HepG2 (cell line): ENCODE measurements around the gene PEX19. TPM values are rescaled to one million over a fixed set of nuclear protein-coding genes. Genes with fewer than 3 reads are reported as not detected.
A peak's percentile ranks its signal among the peaks of the same experiment; 100 is the strongest.

Experiments
- ATAC-seq: fragments of 200-7000 bp; cut with Tn5 transposase; 3 replicates; pipeline ENCODE4 v1.9.1; 2020; ENCODE audit warnings: mild to moderate bottlenecking, moderate library complexity
- BruUV-seq: library from RNA; stranded (reverse); fragments of 400-500 nt; replicated peaks from 2 replicates; lab custom pipeline; 2021; lab: Mats Ljungman, UMichigan
- CTCF ChIA-PET: fragments of 300-600 bp; formaldehyde crosslinking; extraction: SDS; loops from one replicate; lab custom pipeline; 2021; ENCODE audit warnings: low total read pairs, inconsistent platforms, low intra/inter-chr PET ratio; lab: Yijun Ruan, JAX
- POLR2A ChIA-PET: fragments of 350-600 bp; sonication (Branson Sonifier 250); formaldehyde crosslinking; loops from one replicate; lab custom pipeline; 2020; ENCODE audit warnings: antibody characterized with exemption, inconsistent platforms; lab: Yijun Ruan, JAX
- DNase-seq: peaks from one replicate; pipeline ENCODE4 v3.0.0-alpha.2; 2015; ENCODE audit warnings: low spot score
- FAIRE-seq: peaks from 3 replicates; lab custom pipeline; 2011; peaks lifted over from hg19 to GRCh38; lab: Jason Lieb, UNC
- H2AFZ ChIP-seq: one replicate; pipeline ENCODE4 v1.6.1; 2011; ENCODE audit warnings: low read length, inconsistent platforms
- H3K27ac ChIP-seq: fragments of 300-600 bp; 3 replicates; pipeline ENCODE4 v1.8.0; 2011; ENCODE audit warnings: mixed run types, mild to moderate bottlenecking, mixed read lengths, low read length, inconsistent platforms; ENCODE audit not compliant: insufficient read depth; ENCODE audit errors: extremely low read length
- H3K27me3 ChIP-seq, 2 experiments: fragments of 200-600 bp in 1 of 2; 2 replicates in 1 of 2; 3 replicates in 1 of 2; pipeline versions ENCODE4 v1.6.0 to v1.8.0; 2011; ENCODE audit warnings: low read length in 2 of 2, mild to moderate bottlenecking in 2 of 2, moderate library complexity in 2 of 2, inconsistent platforms in 1 of 2; ENCODE audit not compliant: insufficient read depth in 2 of 2, control insufficient read depth in 1 of 2
- H3K36me3 ChIP-seq, 2 experiments: fragments of 200-600 bp in 1 of 2; replicated peaks in 1 of 2; 2 replicates in 1 of 2; 3 replicates in 1 of 2; pipeline versions ENCODE4 v1.5.1 to v1.8.0; 2011; ENCODE audit warnings: low read length in 2 of 2, inconsistent platforms in 1 of 2; ENCODE audit not compliant: insufficient read depth in 2 of 2, control insufficient read depth in 1 of 2
- H3K4me1 ChIP-seq: 2 replicates; pipeline ENCODE4 v1.5.1; 2012; ENCODE audit warnings: low read length, inconsistent platforms; ENCODE audit not compliant: insufficient read depth
- H3K4me2 ChIP-seq: 2 replicates; pipeline ENCODE4 v1.6.0; 2011; ENCODE audit warnings: low read depth, low read length, inconsistent platforms
- H3K4me3 ChIP-seq, 3 experiments: fragments of 200-600 bp in 1 of 3; sonication (generic), shearing (Covaris generic) in 1 of 3; replicated peaks in 1 of 3; 2 replicates each; pipeline ENCODE4 v1.5.1; 2011 to 2016; ENCODE audit warnings: low read length in 3 of 3, inconsistent platforms in 2 of 3, low read depth in 2 of 3, mild to moderate bottlenecking in 2 of 3, control low read depth in 1 of 3, mixed read lengths in 1 of 3; ENCODE audit not compliant: insufficient read depth in 1 of 3
- H3K79me2 ChIP-seq: one replicate; pipeline ENCODE4 v1.6.1; 2011; ENCODE audit warnings: low read length, inconsistent platforms; ENCODE audit not compliant: insufficient read depth
- H3K9ac ChIP-seq: 2 replicates; pipeline ENCODE4 v1.6.0; 2011; ENCODE audit warnings: mild to moderate bottlenecking, low read depth, low read length, inconsistent platforms; ENCODE audit not compliant: insufficient read depth
- H3K9me3 ChIP-seq: 2 replicates; pipeline ENCODE4 v1.5.1; 2012; ENCODE audit warnings: mild to moderate bottlenecking, low read length
- H4K20me1 ChIP-seq: 2 replicates; pipeline ENCODE4 v1.6.0; 2011; ENCODE audit warnings: inconsistent platforms, mild to moderate bottlenecking, low read length, moderate library complexity; ENCODE audit not compliant: insufficient read depth
- AGO2 ChIP-seq: fragments of 200-400 bp; formaldehyde crosslinking; optimal IDR thresholded peaks from 2 replicates; pipeline ENCODE3; 2017; ENCODE audit warnings: mild to moderate bottlenecking, low read depth, low read length, moderate library complexity
- BRCA1 ChIP-seq: sonication (generic); formaldehyde crosslinking; IDR thresholded peaks from 2 replicates; pipeline ENCODE4 v1.4.0; 2020; ENCODE audit warnings: missing genetic modification reagents
- ZKSCAN8 ChIP-seq: IDR thresholded peaks from 2 replicates; pipeline ENCODE4 v1.6.1; 2016; ENCODE audit warnings: borderline replicate concordance, missing genetic modification reagents, missing compliant biosample characterization
- ZNF34 ChIP-seq: sonication (generic); formaldehyde crosslinking; IDR thresholded peaks from 2 replicates; pipeline ENCODE4 v1.4.0; 2020; ENCODE audit warnings: mild to moderate bottlenecking, missing genetic modification reagents, borderline replicate concordance
- ZNF354B ChIP-seq: sonication (generic); formaldehyde crosslinking; IDR thresholded peaks from 2 replicates; pipeline ENCODE4 v1.8.0; 2022; ENCODE audit warnings: mild to moderate bottlenecking, missing genetic modification reagents
- ZNF558 ChIP-seq: sonication (generic); formaldehyde crosslinking; IDR thresholded peaks from 2 replicates; pipeline ENCODE4 v1.9.0; 2022; ENCODE audit warnings: mild to moderate bottlenecking, missing genetic modification reagents, borderline replicate concordance
- ZNF577 ChIP-seq: sonication (generic); formaldehyde crosslinking; IDR thresholded peaks from 2 replicates; pipeline ENCODE4 v1.4.0; 2020; ENCODE audit warnings: mild to moderate bottlenecking, low read depth, missing genetic modification reagents, borderline replicate concordance
- WGBS: methylation state at CpG from one replicate; pipeline ENCODE4 v1.1.6; 2017; ENCODE audit warnings: low lambda C conversion rate; 5-methylcytosine and 5-hydroxymethylcytosine counted together
- in situ Hi-C: cut with HindIII; loops from 2 replicates; pipeline ENCODE4 v1.10.0; 2017; ENCODE audit warnings: low pct_unique_long_range_greater_than_20kb; ENCODE audit not compliant: extremely low pct_ligation_motif_present
- intact Hi-C: fragments of 100-400 bp; cut with micrococcal nuclease; formaldehyde crosslinking; loops from one replicate; pipeline ENCODE4 v1.10.0; 2022; ENCODE audit not compliant: unreplicated experiment
- polyA plus RNA-seq, 8 experiments: library from polyadenylated mRNA; depleted of rRNA in 3 of 8; stranded (reverse) in 7 of 8; unstranded in 1 of 8; fragments of >200 nt; fragmentation: Illumina TruSeq in 4 of 8; extraction: Trizol in 4 of 8; gene quantifications; 2 replicates each; pipeline versions ENCODE4 v1.2.1 to v1.2.3, GENCODE V29; 2011 to 2016; ENCODE audit warnings: low read depth in 4 of 8, missing spikeins in 1 of 8, mixed read lengths in 1 of 8; ENCODE audit not compliant: insufficient read depth in 1 of 8
- total RNA-seq, 5 experiments: library from RNA; depleted of rRNA; stranded (reverse); fragments of >200 nt; fragmentation: Illumina TruSeq; extraction: Trizol; gene quantifications; 2 replicates each; pipeline ENCODE4 v1.2.3, GENCODE V29; 2016; ENCODE audit warnings: low read depth in 1 of 5
- TF ChIP-seq, protein P1 (sequence below): sonication (generic); formaldehyde crosslinking; IDR thresholded peaks from 2 replicates; pipeline ENCODE4 v1.9.0; 2021; ENCODE audit warnings: missing genetic modification reagents, borderline replicate concordance
- TF ChIP-seq, protein P2 (sequence below): sonication (generic); formaldehyde crosslinking; IDR thresholded peaks from 2 replicates; pipeline ENCODE4 v1.8.0; 2022; ENCODE audit warnings: missing genetic modification reagents, mild to moderate bottlenecking, borderline replicate concordance
- TF ChIP-seq, protein P3 (sequence below): sonication (generic); formaldehyde crosslinking; IDR thresholded peaks from 2 replicates; pipeline ENCODE4 v1.8.0; 2022; ENCODE audit warnings: mild to moderate bottlenecking, missing genetic modification reagents, borderline replicate concordance

Gene PEX19
- total and polyA plus RNA-seq, 2 of the 13 experiments (the other 11 are each of a cell fraction or from before 2014, with no cell fraction given) = 47.0 to 51.8 TPM

DNA sequence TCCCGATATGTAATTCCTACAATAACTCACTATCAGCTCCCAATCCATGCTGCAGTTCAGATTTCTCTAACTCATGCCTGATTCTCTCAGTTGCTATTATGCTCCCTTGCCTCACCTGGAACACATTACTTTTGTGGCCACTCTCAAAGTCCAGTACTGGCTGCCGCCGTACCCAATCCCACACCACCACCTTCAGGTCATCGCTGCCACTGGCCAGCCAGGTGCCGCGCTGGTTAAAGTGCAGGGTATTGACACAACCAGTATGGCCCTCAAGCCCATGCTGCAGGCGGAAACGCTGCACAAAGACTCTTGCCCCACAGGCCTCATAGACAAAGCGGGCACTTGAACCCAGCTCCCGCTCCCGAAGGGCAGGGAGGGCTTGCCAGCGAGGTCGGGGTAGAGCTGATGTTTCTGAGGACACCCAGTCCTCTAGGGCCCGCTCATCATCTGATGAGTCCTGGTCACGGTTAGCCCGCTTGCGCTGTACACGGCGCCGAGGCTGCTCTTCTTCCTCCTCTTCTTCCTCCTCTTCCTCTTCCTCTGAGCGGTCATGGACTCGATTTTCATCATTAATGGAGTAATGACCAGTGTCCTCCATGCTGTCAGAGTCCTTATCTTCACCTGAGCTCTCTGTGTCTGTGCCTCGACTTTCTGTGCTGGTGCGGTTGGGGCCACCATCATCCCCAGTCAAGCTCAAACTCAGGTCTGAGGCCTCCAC is 45.2 kb downstream of the PEX19 start:
- no peaks in the 10 kb centered on the region for H3K79me2 ChIP-seq
- H3K27ac ChIP-seq = no peak overlapping the region
- POLR2A ChIA-PET = interaction anchor here (1.2 kb wide), 1 partner anchor 22 kb away, joined by 3 read pairs; the partner anchor contains the start of gene DCAF8
- H3K9me3 ChIP-seq = no peaks in the 10 kb centered on the region
- no peak overlapping the region for H3K4me2 ChIP-seq
- H3K9ac ChIP-seq = no peak overlapping the region
- FAIRE-seq = no peak
- ATAC-seq = no peak
- CTCF ChIA-PET = no interaction called here
- peak; percentile 43 for TF ChIP-seq AGO2
- no peak for TF ChIP-seq ZKSCAN8 (CRISPR knock-in tag)
- TF ChIP-seq, all 625 proteins: peak for 1
- Histone ChIP-seq H3K4me1 (no peaks in the 10 kb centered on the region), H3K36me3 (peaks cover 16 to 71% of the 10 kb centered on the region in 2 experiments), H3K4me3 (no peak overlapping the region), H2AFZ (no peak overlapping the region), H4K20me1 (no peaks in the 10 kb centered on the region), H3K27me3 (no peaks in the 10 kb centered on the region)
- intact Hi-C loops (no loop called here), in situ Hi-C loops (no loop called here)
- WGBS = 98% methylated on average over 19 of the region's 24 CpGs
- DNase-seq = no peak
- TSS peak; percentile 31 for BruUV-seq

DNA sequence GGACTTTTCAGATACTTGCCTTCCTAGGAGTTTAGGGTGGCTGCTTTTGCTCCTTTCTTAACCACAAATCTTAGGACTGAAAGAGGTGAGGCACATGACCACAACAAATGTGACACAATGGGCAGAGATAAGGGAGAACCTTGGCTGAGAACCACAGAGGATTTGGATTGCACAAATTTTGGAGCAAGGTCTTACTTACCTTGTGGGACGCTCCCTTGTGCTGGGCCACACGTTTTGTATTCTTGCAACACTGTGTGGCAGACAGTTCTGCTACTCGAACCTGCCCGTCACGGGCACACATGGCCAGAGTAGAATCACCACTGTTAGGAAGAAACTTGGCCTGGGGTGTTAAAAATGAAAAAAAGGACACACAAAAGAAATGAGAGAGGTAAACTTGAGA is 46.5 kb downstream of the PEX19 start:
- no TSS peak for BruUV-seq
- no peak for FAIRE-seq
- H3K27ac ChIP-seq = no peak overlapping the region
- TF ChIP-seq ZNF558 = no peak
- TF ChIP-seq ZNF354B (CRISPR knock-in tag) = no peak
- TF ChIP-seq, protein P1, sequence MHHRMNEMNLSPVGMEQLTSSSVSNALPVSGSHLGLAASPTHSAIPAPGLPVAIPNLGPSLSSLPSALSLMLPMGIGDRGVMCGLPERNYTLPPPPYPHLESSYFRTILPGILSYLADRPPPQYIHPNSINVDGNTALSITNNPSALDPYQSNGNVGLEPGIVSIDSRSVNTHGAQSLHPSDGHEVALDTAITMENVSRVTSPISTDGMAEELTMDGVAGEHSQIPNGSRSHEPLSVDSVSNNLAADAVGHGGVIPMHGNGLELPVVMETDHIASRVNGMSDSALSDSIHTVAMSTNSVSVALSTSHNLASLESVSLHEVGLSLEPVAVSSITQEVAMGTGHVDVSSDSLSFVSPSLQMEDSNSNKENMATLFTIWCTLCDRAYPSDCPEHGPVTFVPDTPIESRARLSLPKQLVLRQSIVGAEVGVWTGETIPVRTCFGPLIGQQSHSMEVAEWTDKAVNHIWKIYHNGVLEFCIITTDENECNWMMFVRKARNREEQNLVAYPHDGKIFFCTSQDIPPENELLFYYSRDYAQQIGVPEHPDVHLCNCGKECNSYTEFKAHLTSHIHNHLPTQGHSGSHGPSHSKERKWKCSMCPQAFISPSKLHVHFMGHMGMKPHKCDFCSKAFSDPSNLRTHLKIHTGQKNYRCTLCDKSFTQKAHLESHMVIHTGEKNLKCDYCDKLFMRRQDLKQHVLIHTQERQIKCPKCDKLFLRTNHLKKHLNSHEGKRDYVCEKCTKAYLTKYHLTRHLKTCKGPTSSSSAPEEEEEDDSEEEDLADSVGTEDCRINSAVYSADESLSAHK (CRISPR knock-in tag) = no peak
- TF ChIP-seq ZNF577 (CRISPR knock-in tag) = no peak
- TF ChIP-seq ZNF34 (CRISPR knock-in tag) = no peak
- TF ChIP-seq, protein P2, sequence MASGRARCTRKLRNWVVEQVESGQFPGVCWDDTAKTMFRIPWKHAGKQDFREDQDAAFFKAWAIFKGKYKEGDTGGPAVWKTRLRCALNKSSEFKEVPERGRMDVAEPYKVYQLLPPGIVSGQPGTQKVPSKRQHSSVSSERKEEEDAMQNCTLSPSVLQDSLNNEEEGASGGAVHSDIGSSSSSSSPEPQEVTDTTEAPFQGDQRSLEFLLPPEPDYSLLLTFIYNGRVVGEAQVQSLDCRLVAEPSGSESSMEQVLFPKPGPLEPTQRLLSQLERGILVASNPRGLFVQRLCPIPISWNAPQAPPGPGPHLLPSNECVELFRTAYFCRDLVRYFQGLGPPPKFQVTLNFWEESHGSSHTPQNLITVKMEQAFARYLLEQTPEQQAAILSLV (CRISPR knock-in tag) = no peak
- no peak for TF ChIP-seq BRCA1 (CRISPR knock-in tag)
- TF ChIP-seq, protein P3, sequence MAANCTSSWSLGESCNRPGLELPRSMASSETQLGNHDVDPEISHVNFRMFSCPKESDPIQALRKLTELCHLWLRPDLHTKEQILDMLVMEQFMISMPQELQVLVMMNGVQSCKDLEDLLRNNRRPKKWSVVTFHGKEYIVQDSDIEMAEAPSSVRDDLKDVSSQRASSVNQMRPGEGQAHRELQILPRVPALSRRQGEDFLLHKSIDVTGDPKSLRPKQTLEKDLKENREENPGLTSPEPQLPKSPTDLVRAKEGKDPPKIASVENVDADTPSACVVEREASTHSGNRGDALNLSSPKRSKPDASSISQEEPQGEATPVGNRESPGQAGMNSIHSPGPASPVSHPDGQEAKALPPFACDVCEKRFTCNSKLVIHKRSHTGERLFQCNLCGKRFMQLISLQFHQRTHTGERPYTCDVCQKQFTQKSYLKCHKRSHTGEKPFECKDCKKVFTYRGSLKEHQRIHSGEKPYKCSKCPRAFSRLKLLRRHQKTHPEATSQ (CRISPR knock-in tag) = no peak

More for the DNA sequence above, 46.5 kb downstream of the PEX19 start:
- no peaks in the 10 kb centered on the region for H3K4me1 ChIP-seq
- H3K9me3 ChIP-seq = no peaks in the 10 kb centered on the region
- ChIA-PET POLR2A (interaction anchor here (1.2 kb wide), 1 partner anchor 23 kb away, joined by 3 read pairs; the partner anchor contains the start of gene DCAF8), CTCF (no interaction called here)
- no peak overlapping the region for H3K9ac ChIP-seq
- no peak overlapping the region for H3K4me2 ChIP-seq
- H3K4me3 ChIP-seq = no peak overlapping the region
- intact Hi-C loops (no loop called here), in situ Hi-C loops (no loop called here)
- H3K27me3 ChIP-seq = no peaks in the 10 kb centered on the region
- DNase-seq (no peak), ATAC-seq (no peak)
- no peak overlapping the region for H2AFZ ChIP-seq
- H3K36me3 ChIP-seq = peaks cover 14 to 73% of the 10 kb centered on the region in 2 experiments
- no peaks in the 10 kb centered on the region for H4K20me1 ChIP-seq
- no peaks in the 10 kb centered on the region for H3K79me2 ChIP-seq
- 94% methylated on average over 5 of the region's 5 CpGs for WGBS
